ENCODE measurements around the gene RAD23B. TPM values are rescaled to one million over a fixed set of nuclear protein-coding genes. Genes with fewer than 3 reads are reported as not detected.

The RAD23B gene
- polyA plus RNA-seq, 1 experiment: 229 TPM

DNA sequence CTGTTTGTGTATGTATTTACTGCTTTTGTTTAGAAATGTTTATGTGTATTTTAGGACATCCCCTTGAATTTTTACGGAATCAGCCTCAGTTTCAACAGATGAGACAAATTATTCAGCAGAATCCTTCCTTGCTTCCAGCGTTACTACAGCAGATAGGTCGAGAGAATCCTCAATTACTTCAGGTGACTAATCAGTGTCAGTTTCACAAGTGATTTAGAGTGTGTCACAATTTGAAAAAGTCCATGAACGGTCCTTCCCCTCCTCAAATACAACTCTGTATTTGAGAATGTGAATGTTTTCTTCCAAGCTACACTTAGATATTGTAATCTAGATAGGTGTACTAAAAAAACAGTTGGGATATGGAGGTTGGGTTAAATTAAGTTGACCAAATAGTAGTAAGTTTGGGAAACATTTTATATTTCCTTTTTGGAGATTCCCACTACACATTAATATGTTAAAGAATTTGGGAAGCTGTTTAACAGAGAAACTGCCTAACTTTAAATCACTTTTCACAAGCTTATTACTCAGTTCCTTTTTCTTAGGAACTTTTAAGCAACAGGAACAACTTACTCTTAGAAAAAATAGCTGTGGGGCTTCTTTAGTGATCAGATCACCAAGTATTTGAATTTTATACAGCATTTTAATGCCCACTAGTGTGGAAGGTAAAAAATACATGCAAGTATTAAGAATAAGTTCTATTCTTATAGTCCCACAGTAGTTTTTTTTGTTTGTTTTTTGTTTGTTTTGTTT is 40.9 kb downstream of the RAD23B start:
- no peaks in the 10 kb centered on the region for H3K27me3 ChIP-seq (ENCODE audit: control insufficient read depth, insufficient read depth, low read length)
- peaks cover 6% of the 10 kb centered on the region for H3K36me3 ChIP-seq (ENCODE audit: control insufficient read depth, insufficient read depth, low read length)
- ChIA-PET POLR2A (no interaction called here), CTCF (interaction anchor here (0.6 to 1.9 kb wide), 2 partner anchors 17 to 72 kb away, joined by 3 to 8 read pairs; no protein-coding TSS in a partner anchor)
- TF ChIP-seq, protein P1, sequence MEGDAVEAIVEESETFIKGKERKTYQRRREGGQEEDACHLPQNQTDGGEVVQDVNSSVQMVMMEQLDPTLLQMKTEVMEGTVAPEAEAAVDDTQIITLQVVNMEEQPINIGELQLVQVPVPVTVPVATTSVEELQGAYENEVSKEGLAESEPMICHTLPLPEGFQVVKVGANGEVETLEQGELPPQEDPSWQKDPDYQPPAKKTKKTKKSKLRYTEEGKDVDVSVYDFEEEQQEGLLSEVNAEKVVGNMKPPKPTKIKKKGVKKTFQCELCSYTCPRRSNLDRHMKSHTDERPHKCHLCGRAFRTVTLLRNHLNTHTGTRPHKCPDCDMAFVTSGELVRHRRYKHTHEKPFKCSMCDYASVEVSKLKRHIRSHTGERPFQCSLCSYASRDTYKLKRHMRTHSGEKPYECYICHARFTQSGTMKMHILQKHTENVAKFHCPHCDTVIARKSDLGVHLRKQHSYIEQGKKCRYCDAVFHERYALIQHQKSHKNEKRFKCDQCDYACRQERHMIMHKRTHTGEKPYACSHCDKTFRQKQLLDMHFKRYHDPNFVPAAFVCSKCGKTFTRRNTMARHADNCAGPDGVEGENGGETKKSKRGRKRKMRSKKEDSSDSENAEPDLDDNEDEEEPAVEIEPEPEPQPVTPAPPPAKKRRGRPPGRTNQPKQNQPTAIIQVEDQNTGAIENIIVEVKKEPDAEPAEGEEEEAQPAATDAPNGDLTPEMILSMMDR (IDR thresholded peaks at IDR 0.05; ENCODE audit: insufficient read depth, low read depth, low read length): no peak
- H3K4me3 ChIP-seq (ENCODE audit: low read depth, low read length): no peak overlapping the region
- no peak for DNase-seq (ENCODE audit: low read depth)

DNA sequence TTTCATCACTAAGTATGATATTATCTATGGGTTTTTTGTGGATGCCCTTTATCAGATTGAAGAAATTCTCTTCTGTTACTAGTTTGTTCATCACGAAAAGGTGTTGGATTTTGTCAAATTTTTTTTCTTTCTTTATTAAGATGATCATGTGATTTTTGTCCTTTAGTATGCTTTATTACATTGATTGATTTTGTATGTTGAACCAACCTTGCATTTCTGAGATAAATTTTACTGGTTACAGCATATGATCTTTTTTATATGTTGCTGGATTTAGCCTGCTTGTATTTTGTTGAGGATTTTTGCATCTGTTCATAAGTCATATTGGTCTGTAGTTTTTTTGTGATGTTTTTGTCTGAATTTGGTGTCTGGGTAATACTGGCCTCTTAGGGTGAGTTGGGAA is 42.8 kb downstream of the RAD23B start:
- H3K36me3 ChIP-seq (ENCODE audit: control insufficient read depth, insufficient read depth, low read length): peaks cover 6% of the 10 kb centered on the region

DNA sequence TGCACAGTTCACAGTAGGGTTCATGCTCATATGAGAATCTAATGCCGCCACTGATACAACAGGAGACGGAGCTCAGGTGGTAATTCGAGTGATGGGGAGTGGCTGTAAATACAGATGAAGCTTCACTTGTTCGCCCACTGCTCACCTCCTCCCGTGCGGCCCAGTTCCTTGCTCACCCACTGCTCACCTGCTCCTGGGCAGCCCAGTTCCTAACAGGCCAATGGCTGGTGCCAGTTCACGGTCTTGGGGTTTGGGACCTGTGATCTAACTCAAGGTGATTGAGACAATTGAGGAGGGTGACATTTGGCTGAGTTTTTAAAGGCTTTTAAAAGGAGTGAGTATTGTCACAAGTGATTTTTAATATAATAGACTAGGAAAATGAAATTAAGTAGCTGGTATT is 45.4 kb downstream of the RAD23B start:
- Histone ChIP-seq H3K4me3 (ENCODE audit: low read depth, low read length) (no peak overlapping the region), H3K27me3 (ENCODE audit: control insufficient read depth, insufficient read depth, low read length) (no peaks in the 10 kb centered on the region), H3K36me3 (ENCODE audit: control insufficient read depth, insufficient read depth, low read length) (peaks cover 14% of the 10 kb centered on the region)
- TF ChIP-seq, protein P1 (IDR thresholded peaks at IDR 0.05; ENCODE audit: insufficient read depth, low read depth, low read length): no peak
- ChIA-PET CTCF (interaction anchor here (0.6 to 2.3 kb wide), 2 partner anchors 12 to 18 kb away, joined by 3 to 8 read pairs; no protein-coding TSS in a partner anchor), POLR2A (no interaction called here)
- no peak for DNase-seq (ENCODE audit: low read depth)

More for the DNA sequence above, 42.8 kb downstream of the RAD23B start:
- ChIA-PET CTCF (no interaction called here), POLR2A (no interaction called here)
- no peak overlapping the region for H3K4me3 ChIP-seq (ENCODE audit: low read depth, low read length)
- no peaks in the 10 kb centered on the region for H3K27me3 ChIP-seq (ENCODE audit: control insufficient read depth, insufficient read depth, low read length)
- DNase-seq (ENCODE audit: low read depth): no peak
- TF ChIP-seq, protein P1 (IDR thresholded peaks at IDR 0.05; ENCODE audit: insufficient read depth, low read depth, low read length): no peak

DNA sequence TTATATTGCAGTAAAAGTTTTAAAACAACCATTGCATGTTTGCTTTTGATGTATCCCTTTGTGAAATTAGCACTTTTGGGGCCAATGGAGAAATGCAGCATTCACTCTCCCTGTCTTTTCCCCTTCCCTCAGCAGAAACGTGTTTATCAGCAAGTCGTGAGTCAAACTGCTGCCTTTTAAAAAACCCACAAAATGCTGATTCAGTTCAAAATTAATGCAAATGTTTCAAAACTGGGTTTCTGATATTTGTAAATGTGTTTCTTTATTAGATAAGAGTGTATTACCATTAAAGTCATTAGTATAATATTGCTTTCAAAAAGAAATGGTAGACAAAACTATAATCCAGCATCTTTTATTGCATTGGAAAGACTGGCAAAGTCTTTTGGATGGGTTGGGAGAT is 47.3 kb downstream of the RAD23B start:
- Histone ChIP-seq H3K36me3 (ENCODE audit: control insufficient read depth, insufficient read depth, low read length) (peaks cover 12% of the 10 kb centered on the region), H3K4me3 (ENCODE audit: low read depth, low read length) (no peak overlapping the region), H3K27me3 (ENCODE audit: control insufficient read depth, insufficient read depth, low read length) (no peaks in the 10 kb centered on the region)
- TF ChIP-seq, protein P1 (IDR thresholded peaks at IDR 0.05; ENCODE audit: insufficient read depth, low read depth, low read length): no peak
- ChIA-PET POLR2A (no interaction called here), CTCF (no interaction called here)
- DNase-seq (ENCODE audit: low read depth): no peak

DNA sequence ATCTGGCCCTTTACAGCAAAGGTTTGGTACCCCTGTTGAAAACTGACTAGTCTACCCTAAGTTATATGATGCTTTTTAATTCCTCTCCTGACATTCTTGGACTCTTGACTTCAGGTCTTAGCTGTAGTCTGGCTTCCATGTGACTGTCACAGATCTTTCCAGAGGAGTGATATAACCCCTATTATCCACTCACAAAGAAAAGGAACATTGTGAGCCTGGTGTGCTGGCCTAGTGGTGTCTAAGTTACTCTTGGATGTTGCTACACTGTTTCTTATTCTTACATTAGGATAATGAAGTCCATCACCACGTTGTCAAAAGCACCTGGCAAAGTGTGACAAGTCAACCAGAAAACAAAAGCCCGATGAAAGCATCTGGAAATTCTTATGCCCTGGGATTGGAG is 49.8 kb downstream of the RAD23B start:
- Histone ChIP-seq H3K36me3 (ENCODE audit: control insufficient read depth, insufficient read depth, low read length) (peaks cover 12% of the 10 kb centered on the region), H3K4me3 (ENCODE audit: low read depth, low read length) (no peak overlapping the region), H3K27me3 (ENCODE audit: control insufficient read depth, insufficient read depth, low read length) (no peaks in the 10 kb centered on the region)
- no peak for DNase-seq (ENCODE audit: low read depth)
- ChIA-PET CTCF (interaction anchor here (1.1 to 1.6 kb wide), 3 partner anchors 9 to 62 kb away, joined by 3 to 6 read pairs (median 3); no protein-coding TSS in a partner anchor), POLR2A (no interaction called here)
- TF ChIP-seq, protein P1 (IDR thresholded peaks at IDR 0.05; ENCODE audit: insufficient read depth, low read depth, low read length): no peak
